Stimulated activated CD4-positive, alpha-beta T cell treated with anti-CD3 and anti-CD28 coated beads, TNF-alpha, amount 100 ng/mL, for 24 hours (primary cell): ENCODE measurements around the gene ZNF32.
A peak's percentile ranks its signal among the peaks of the same experiment; 100 is the strongest.
"Not testable (repeated sequence)": the region's sequence is repeated elsewhere in the genome, so short reads cannot be mapped to it uniquely, and the experiment has no call there.

Experiments
- DNase-seq, 3 experiments: peaks; one replicate each; pipeline ENCODE4 v3.0.0-alpha.2; 2020; ENCODE audit warnings: low read depth in 3 of 3

Gene ZNF32

DNA sequence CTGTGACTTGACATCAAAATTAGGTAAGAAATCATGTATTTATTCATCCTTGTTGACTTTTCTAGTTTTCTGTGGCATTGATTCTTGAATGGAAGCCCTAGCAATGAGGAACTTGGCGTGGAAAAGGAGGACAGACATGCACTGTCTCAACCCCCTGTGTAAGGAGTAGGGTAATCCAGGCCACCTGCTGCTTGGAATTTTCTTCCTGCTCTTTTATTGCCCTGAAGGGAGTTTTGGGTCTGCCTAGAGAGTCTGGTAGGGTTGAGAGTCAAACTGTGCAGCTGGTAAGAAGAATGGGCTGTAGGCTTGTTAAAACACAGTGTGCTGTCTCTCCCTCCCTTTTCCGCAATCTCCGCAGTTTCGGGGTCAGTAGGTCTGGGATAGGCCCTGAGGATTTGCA is 19.7 kb downstream of the ZNF32 start:
- no peak for DNase-seq

- no peak for DNase-seq
Observed at GRCh38 chr10:43627942-43628341, 20.7 kb downstream of the ZNF32 start.

GRCh38 chr10:43623351-43623750 is 25.3 kb downstream of the ZNF32 start:
- no peak for DNase-seq

- DNase-seq: no peak
Observed at GRCh38 chr10:43622038-43622437, 26.6 kb downstream of the ZNF32 start.

DNA sequence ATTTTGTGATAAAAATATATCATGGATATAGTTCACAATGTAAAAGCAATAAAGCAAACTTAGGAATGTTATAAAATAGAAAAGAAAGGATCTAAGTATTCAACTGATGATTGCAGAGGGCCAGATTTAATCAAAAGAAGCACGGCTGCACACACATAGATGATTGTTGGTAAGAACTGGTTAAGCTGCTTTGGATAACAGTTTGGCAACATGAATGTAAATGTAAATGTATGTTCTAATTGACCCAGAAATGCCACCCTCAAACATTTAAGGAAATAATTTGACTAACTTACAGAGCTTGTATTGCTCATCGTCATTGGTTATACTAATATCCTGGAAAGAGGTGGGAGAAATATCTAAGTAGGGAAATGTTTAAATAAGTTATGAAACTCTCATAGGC is 29.3 kb downstream of the ZNF32 start:
- DNase-seq: no peak

- DNase-seq: no peak
Observed at GRCh38 chr10:43616697-43617370, 31.8 kb downstream of the ZNF32 start.

GRCh38 chr10:43610636-43611035 is 38.0 kb downstream of the ZNF32 start:
- no peak for DNase-seq

DNA sequence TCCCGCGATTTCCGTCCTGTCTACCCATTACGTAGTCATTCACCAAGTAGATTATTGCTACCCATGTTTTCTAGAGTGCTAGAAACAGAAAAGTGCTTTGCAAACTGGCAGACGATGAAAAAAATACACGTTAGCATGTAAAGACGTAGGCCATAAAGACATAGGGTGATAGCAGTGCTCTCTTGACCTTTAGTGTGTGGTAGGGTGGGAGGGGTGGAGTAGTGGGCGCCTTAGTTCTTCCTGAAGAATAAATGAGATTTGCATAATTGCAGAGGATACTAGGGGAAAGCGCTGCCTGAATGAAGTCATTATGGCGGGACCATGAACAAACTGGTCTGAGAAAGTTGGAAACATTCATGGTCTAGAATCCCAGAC is 41.5 kb downstream of the ZNF32 start:
- DNase-seq: no peak

DNA sequence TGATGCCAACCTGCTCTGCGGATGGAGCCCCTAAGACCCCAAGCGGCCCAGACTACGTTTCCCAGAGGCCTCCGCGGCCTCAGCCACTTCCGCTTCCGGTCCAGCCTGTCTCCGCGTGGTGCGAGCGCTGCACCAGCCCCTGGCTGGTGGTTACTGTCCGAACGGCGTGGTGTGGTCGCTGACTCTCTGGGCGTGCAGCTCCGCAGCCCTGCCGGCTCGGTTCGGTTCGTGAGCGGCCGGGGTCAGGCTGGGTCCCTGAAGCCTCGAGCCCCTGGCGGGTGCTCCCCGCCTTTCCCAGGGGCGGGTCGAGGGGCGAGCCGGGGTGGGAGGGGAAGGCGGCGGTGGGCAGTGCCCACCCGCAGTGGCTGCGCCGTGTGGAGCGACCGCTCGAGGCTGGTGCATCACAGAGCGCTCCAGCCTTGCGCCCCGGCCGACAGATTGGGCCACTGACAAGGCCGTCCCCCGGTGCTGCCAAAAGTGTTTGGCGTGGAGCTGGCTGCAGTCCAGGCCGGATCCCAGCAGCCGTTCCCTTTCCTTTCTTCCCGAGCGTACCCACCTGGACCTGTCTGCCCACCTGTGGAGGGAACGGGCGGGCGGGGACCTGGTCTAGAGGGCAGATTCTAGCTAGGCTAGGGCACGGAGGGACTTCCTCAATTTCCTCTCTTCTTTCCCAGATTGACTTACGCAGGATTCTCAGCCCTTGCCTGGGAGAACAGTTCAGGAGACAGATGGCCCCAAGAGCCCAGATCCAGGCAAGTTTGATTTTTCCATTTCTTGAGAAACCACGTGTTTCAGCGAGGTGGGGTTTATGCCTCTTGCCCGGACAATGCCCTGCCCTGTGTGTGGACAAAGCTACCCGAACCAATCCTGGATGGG is 42.1 kb downstream of the ZNF32 start, which contains the start of gene ZNF485:
Gene ZNF485 (plus strand): TSS at position 116 of the 876 bp plus-strand sequence. CDS start 613 bp downstream, at position 729.
- DNase-seq: peak; percentile 46 to 70 (median 54)

GRCh38 chr10:43605850-43606322 is 42.8 kb downstream of the ZNF32 start:
- no peak for DNase-seq

DNA sequence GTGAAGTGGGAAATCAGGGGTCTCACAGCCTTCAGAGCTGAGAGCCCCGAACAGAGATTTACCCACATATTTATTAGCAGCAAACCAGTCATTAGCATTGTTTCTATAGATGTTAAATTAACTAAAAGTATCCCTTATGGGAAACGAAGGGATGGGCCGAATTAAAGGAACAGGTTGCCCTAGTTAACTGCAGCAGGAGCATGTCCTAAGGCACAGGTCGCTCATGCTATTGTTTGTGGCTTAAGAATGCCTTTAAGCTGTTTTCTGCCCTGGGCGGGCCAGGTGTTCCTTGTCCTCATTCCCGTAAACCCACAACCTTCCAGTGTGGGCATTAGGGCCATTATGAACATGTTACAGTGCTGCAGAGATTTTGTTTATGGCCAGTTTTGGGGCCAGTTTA is 47.1 kb downstream of the ZNF32 start:
- DNase-seq: not testable (repeated sequence)

- no peak for DNase-seq
Observed at GRCh38 chr10:43599333-43599732, 49.3 kb downstream of the ZNF32 start.

GRCh38 chr10:43598446-43598845 is 50.2 kb downstream of the ZNF32 start:
- DNase-seq: no peak

GRCh38 chr10:43596546-43596945 is 52.1 kb downstream of the ZNF32 start:
- no peak for DNase-seq

DNA sequence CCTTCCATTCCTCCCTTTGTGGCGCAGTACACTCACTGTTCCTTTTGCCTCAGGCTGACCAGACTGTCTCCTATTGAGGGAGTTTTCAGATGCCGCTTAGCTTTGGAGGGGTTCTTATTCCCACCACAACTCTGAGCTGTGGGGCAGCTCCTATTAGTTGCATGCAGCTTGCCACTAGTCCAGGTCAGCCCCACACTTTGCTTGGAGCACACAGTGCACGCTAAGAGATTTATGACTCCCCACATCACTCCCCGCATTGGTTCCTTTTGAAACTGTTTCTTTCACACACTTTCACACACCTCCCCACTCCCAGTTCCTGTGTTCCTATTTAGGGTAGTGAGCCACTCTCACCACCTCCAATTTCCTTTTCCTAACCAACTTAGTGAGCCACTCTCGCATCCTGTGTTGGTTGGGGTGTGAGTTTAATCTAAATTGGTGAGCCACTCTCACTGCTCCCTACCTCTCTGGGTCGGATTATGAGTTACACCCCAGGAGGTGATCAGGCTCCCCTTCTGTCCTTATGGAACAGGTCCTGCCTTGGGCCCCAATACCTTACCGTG is 52.9 kb downstream of the ZNF32 start:
- DNase-seq: no peak

DNA sequence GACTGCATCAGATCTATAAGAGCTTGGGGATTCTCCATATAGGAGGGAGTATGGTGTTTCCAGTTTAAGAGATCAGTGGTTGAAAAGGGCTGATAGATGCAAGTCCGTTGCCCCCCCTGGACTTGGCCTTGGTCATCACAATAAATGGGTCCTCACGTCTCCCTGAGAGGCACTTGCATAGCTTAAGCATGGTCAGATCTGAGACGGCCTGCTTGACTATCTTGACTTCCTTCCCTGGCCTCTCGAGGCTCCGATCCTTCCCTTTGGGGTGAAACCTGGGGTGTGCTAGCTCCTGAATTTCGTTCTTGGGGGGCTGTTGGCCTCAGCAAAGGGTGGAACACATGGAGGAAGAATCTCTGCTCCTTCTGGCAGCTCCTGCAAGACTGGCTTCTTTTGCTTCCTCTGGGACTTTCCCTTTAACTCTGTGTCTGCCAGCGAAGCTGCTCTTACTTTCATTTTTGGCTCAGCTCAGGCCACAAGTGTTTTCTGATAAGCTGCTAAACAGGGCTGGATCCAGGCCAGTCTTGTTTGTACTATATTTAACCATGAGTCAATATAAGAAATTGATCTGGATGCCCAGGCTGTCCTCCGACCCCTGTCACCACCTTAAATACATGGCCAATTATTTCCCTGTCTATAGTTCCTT is 53.6 kb downstream of the ZNF32 start:
- peak in 1 of 3 experiments; percentile 39 for DNase-seq
